Heart left ventricle (tissue), 16 donors: Measurements from ENCODE around the gene SPARC. TPM values are rescaled to one million over a fixed set of nuclear protein-coding genes. Genes with fewer than 3 reads are reported as not detected.
"Not testable (repeated sequence)": the region's sequence is repeated elsewhere in the genome, so short reads cannot be mapped to it uniquely, and the experiment has no call there.

Source experiments
- ATAC-seq, 4 donors: fragments of 200-7000 bp; cut with Tn5 transposase; one replicate each; pipeline ENCODE4 v1.9.1; 2020 to 2022; ENCODE audit warnings: moderate library complexity in 4 of 4, mild to moderate bottlenecking in 3 of 4, moderate number of reproducible peaks in 1 of 4
- DNase-seq, 5 donors: peaks; one replicate each; pipeline ENCODE4 v3.0.0-alpha.2; 2020
- H3K27ac ChIP-seq, 12 donors: fragments of 200-600 bp; sonication (generic) in 4 of 12; one replicate each; pipeline versions ENCODE4 v1.5.0 to v1.8.0; 2016 to 2022; ENCODE audit warnings: mild to moderate bottlenecking in 2 of 12
- H3K27me3 ChIP-seq, 9 donors: fragments of 200-600 bp; sonication (generic) in 2 of 9; one replicate each; pipeline versions ENCODE4 v1.5.1 to v1.8.0; 2016 to 2022; ENCODE audit warnings: mild to moderate bottlenecking in 3 of 9
- H3K36me3 ChIP-seq, 9 donors: fragments of 200-600 bp; sonication (generic) in 2 of 9; one replicate each; pipeline versions ENCODE4 v1.5.0 to v1.8.0; 2018 to 2022; ENCODE audit warnings: mild to moderate bottlenecking in 2 of 9
- H3K4me1 ChIP-seq, 12 donors: fragments of 200-600 bp; sonication (generic) in 4 of 12; one replicate each; pipeline versions ENCODE4 v1.5.0 to v1.8.0; 2016 to 2022; ENCODE audit warnings: mild to moderate bottlenecking in 3 of 12
- H3K4me3 ChIP-seq, 12 donors: fragments of 200-600 bp; sonication (generic) in 4 of 12; one replicate each; pipeline versions ENCODE4 v1.5.0 to v1.8.0; 2017 to 2022; ENCODE audit warnings: mild to moderate bottlenecking in 9 of 12, moderate library complexity in 4 of 12
- H3K9me3 ChIP-seq, 12 donors: fragments of 200-600 bp; sonication (generic) in 4 of 12; one replicate each; pipeline versions ENCODE4 v1.5.0 to v1.8.0; 2016 to 2022; ENCODE audit warnings: mild to moderate bottlenecking in 1 of 12
- POLR2A ChIP-seq, 2 donors: fragments of 450-650 bp; IDR thresholded peaks; one replicate each; pipeline ENCODE4 v1.6.1; 2017; ENCODE audit warnings: antibody characterized with exemption in 2 of 2, mild to moderate bottlenecking in 2 of 2, moderate library complexity in 2 of 2
- WGBS, 4 donors: extraction: QIAGEN DNeasy Blood & Tissue Kit in 2 of 4; methylation state at CpG; one replicate each; pipeline versions ENCODE4 v1.1.5 to v1.1.7; 2013 to 2018; 5-methylcytosine and 5-hydroxymethylcytosine counted together
- intact Hi-C, 10 donors: fragments of 100-400 bp; cut with DNase I; formaldehyde crosslinking; loops; one replicate each; pipeline versions ENCODE4 v1.11.1 to v1.14.2; 2022
- polyA plus RNA-seq, 2 donors: library from polyadenylated mRNA; stranded (reverse); fragments of 200-250 nt; gene quantifications; one replicate each; pipeline ENCODE4 v1.2.3, GENCODE V29; 2013
- total RNA-seq, 9 donors: library from RNA; depleted of rRNA in 2 of 9; stranded (reverse); fragments of >200 nt in 2 of 9; fragmentation: NEBNext Ultra II Directional in 3 of 9; extraction: Animal tissue kit (Norgen Biotek cat#: 25700) in 3 of 9; gene quantifications; one replicate each; pipeline versions ENCODE4 v1.1.0 to v1.2.4, GENCODE V29; 2016 to 2023
- TF ChIP-seq, protein P1 (sequence below), 12 donors: fragments of 200-600 bp; sonication (generic) in 4 of 12; IDR thresholded peaks; one replicate each; pipeline versions ENCODE4 v1.5.0 to v1.8.0; 2018 to 2022; ENCODE audit warnings: antibody characterized with exemption in 12 of 12, mild to moderate bottlenecking in 5 of 12
- donor health status: ischemic (EF 13 %, LVEDD 7.1; RV severe dilation, severe dysfunction).
- donor health status: healthy with polysubstance abuse.
- donor health status: DM: no; HTN: yes; CAD: no.
- donor health status: DM: no; HTN: no; CAD: no.
- donor health status: ischemic (EF 25% LVEDD 6.9; RV normal size, moderate dysfunction).
- donor health status: ischemic (EF 25% LVEDD 5.7; RV mildly dilated, moderate dysfunction).
- donor health status: healthy.
- donor health status: DM: yes; HTN: yes; CAD: no.
- donor health status: ischemic (EF 35%, LVEDD 5.7; RV mildly dilated, moderate dysfunction).
- donor health status: nonischemic (EF 11% LVEDD 7.7; RV severe dilation, severe dysfunction).
- donor health status: DM: yes; HTN: yes; CAD: no.
- donor health status: PGD.
- donor health status: ischemic (EF 29% LVEDD 5.4; RV normal size, mild dysfunction).
- donor health status: nonischemic (EF 23%, LVEDD 6.1; RV moderate dilation, normal function).

Gene SPARC
- total and polyA plus RNA-seq, 11 donors, result 119 to 1,522 (median 471) TPM

DNA sequence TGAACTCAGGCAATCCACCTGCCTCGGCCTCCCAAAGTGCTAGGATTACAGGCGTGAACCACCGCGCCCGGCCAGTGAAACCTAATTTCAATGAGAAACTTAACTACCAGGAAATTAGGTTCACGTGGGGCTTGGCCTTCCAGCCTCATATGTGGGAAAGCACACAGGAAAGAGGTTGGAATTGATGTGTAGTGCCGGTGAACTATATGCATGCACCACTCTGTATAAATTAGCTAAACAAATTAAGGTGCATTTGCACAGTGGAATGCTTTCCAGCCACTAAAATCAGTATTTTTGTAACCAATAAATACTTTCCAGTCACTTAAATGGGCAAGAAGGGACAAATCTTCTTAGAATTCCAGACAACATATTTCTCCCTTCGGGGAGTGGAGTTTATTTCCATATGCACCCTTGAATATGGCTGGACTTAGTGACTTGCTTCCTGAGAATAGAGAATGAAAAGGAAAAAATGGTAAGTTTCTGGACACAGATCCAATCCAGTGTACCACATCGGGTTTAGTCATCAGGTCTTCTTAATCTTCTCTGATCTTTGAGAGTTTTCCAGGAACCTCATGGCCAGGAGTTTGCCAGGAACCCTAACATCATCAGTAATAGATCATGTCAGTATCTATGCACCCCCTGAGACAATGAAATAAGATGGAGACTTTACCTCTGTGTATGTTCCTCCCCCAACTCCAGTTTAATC, 46.8 kb upstream of the SPARC start:
- ATAC-seq, result no peak
- Histone ChIP-seq H3K4me3 (no peak overlapping the region), H3K9me3 (peaks cover 0 to 14% (median 0%) of the 10 kb centered on the region in 12 donors), H3K27ac (no peak overlapping the region), H3K36me3 (peaks cover 0 to 8% (median 0%) of the 10 kb centered on the region in 9 donors), H3K4me1 (peaks cover 0 to 5% (median 0%) of the 10 kb centered on the region in 12 donors), H3K27me3 (no peaks in the 10 kb centered on the region)
- 93 to 96% (median 95%) methylated on average over 9 of the region's 9 CpGs for WGBS, 4 donors
- no peak for DNase-seq
- intact Hi-C loops, result no loop called here
- TF ChIP-seq, protein P1, sequence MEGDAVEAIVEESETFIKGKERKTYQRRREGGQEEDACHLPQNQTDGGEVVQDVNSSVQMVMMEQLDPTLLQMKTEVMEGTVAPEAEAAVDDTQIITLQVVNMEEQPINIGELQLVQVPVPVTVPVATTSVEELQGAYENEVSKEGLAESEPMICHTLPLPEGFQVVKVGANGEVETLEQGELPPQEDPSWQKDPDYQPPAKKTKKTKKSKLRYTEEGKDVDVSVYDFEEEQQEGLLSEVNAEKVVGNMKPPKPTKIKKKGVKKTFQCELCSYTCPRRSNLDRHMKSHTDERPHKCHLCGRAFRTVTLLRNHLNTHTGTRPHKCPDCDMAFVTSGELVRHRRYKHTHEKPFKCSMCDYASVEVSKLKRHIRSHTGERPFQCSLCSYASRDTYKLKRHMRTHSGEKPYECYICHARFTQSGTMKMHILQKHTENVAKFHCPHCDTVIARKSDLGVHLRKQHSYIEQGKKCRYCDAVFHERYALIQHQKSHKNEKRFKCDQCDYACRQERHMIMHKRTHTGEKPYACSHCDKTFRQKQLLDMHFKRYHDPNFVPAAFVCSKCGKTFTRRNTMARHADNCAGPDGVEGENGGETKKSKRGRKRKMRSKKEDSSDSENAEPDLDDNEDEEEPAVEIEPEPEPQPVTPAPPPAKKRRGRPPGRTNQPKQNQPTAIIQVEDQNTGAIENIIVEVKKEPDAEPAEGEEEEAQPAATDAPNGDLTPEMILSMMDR (IDR thresholded peaks at IDR 0.05), result no peak

DNA sequence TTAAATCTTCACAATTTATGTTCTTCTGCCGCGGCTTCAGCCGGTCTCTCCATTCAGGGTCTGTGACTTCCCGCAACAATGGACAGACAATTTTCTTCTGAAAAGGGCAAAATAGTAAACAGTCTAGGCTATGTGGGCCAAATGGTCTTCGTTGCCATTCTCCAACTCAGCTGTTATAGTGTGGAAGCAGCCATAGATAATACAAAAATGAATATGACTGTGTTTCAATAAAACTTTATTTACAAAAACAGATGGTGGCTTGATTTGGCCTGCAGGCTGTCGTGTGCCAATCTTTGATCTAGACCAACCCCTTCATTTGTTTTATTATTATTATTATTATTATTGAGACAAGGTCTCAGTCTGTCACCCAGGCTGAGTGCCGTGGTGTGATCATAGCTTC, 43.7 kb upstream of the SPARC start:
- H3K9me3 ChIP-seq, result peaks cover 0 to 14% (median 0%) of the 10 kb centered on the region in 12 donors
- no peak for TF ChIP-seq POLR2A (IDR thresholded peaks at IDR 0.05)
- TF ChIP-seq, protein P1 (IDR thresholded peaks at IDR 0.05), result no peak
- no peak overlapping the region for H3K27ac ChIP-seq
- DNase-seq, result no peak
- no peak for ATAC-seq
- no peaks in the 10 kb centered on the region for H3K4me1 ChIP-seq
- no peaks in the 10 kb centered on the region for H3K27me3 ChIP-seq
- intact Hi-C loops, result no loop called here
- WGBS, 4 donors, result 91 to 100% (median 94%) methylated on average over 7 of the region's 7 CpGs
- peaks cover 0 to 8% (median 0%) of the 10 kb centered on the region in 9 donors for H3K36me3 ChIP-seq
- H3K4me3 ChIP-seq, result no peak overlapping the region

DNA sequence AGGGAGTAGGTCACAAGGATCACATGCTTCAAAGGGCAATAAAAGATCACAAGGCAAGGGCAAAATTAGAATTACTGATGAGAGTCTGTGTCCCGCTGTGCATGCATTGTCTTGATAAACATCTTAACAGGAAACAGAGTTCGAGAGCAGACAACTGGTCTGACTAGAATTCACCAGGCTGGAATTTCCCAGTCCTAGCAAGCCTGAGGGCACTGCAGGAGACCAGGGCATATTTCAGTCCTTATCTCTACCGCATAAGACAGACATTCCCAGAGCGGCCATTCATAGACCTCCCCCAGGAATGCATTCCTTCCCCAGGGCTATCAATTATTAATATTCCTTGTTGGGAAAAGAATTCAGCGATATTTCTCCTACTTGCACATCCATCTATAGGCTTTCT, 42.9 kb upstream of the SPARC start:
- ATAC-seq, intact Hi-C loops, H3K4me1 ChIP-seq, H3K4me3 ChIP-seq, H3K36me3 ChIP-seq, H3K27ac ChIP-seq, H3K27me3 ChIP-seq, DNase-seq: not testable (repeated sequence)
- peaks cover 0 to 14% (median 0%) of the 10 kb centered on the region in 12 donors for H3K9me3 ChIP-seq
- WGBS, 4 donors, result 76 to 86% (median 80%) methylated on average over 5 of the region's 5 CpGs

DNA sequence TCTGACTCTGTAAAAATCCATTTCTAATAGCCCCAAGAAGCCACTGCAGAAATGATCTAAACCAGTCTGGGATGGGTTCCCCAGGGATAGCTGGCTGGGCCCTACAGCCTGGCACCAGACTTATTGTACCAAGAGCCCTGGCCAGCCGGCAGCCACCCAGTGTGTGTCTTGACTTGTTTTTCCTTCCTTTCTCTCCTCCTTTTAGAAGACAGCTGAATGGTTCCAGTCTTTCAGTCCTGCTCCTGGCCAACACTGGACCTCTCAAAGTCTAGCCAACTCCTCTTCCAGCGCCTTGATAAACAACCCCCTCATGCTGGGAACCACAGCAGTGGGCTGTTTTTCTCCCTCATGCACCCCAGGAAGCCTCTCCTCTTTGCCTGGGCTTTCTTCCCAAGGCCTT, 37.6 kb upstream of the SPARC start:
- 68 to 94% (median 81%) methylated on average over 2 of the region's 2 CpGs for WGBS, 4 donors
- intact Hi-C loops, result loop anchor here in 4 of 10 donors (5.0 kb wide), 2 partner anchors 62 to 67 kb away; no protein-coding TSS in a partner anchor
- H3K4me3 ChIP-seq, result no peak overlapping the region
- no peaks in the 10 kb centered on the region for H3K27me3 ChIP-seq
- H3K36me3 ChIP-seq, result no peaks in the 10 kb centered on the region
- DNase-seq, result no peak
- H3K27ac ChIP-seq, result peak overlapping the region in 4 of 12 donors; percentile 5 to 43 (median 20)
- no peak for TF ChIP-seq POLR2A (IDR thresholded peaks at IDR 0.05)
- TF ChIP-seq, protein P1 (IDR thresholded peaks at IDR 0.05), result no peak
- H3K9me3 ChIP-seq, result peaks cover 0 to 3% (median 0%) of the 10 kb centered on the region in 12 donors
- ATAC-seq, result peak in 1 of 4 donors; percentile 9
- H3K4me1 ChIP-seq, result peaks cover 0 to 31% (median under 1%) of the 10 kb centered on the region in 12 donors
